GM12878 (cell line): ENCODE measurements around the gene CTXN1. TPM values are rescaled to one million over a fixed set of nuclear protein-coding genes. Genes with fewer than 3 reads are reported as not detected.

ENCODE experiments used
- ASH2L ChIP-seq: fragments of 300-600, 200-600 bp; sonication (generic); IDR thresholded peaks from 2 replicates; pipeline ENCODE4 v1.6.1; 2017; ENCODE audit warnings: low read depth, mild to moderate bottlenecking, borderline replicate concordance
- KAT2A ChIP-seq: conservative IDR thresholded peaks from 2 replicates; pipeline ENCODE4 v1.6.1; 2011; ENCODE audit warnings: low read depth, low read length; ENCODE audit not compliant: control insufficient read depth
- NRF1 ChIP-seq: conservative IDR thresholded peaks from 2 replicates; pipeline ENCODE4 v1.6.1; 2011; ENCODE audit warnings: mild to moderate bottlenecking, low read depth, low read length, improper control_type of control experiment
- RCOR1 ChIP-seq: conservative IDR thresholded peaks from 2 replicates; pipeline ENCODE4 v1.6.1; 2012; ENCODE audit warnings: low read depth, low read length, improper control_type of control experiment
- RUNX3 ChIP-seq: IDR thresholded peaks from 2 replicates; pipeline ENCODE4 v1.6.1; 2012; ENCODE audit warnings: low read length, inconsistent platforms
- SMC3 ChIP-seq: IDR thresholded peaks from 2 replicates; pipeline ENCODE4 v1.6.1; 2011; ENCODE audit warnings: low read length, improper control_type of control experiment, borderline replicate concordance
- ZSCAN29 ChIP-seq: fragments of 450-650 bp; IDR thresholded peaks from 2 replicates; pipeline ENCODE4 v1.6.1; 2017; ENCODE audit warnings: mild to moderate bottlenecking, moderate library complexity
- polyA plus RNA-seq, 11 experiments: library from polyadenylated mRNA; depleted of rRNA in 4 of 11; unstranded in 6 of 11; stranded (reverse) in 5 of 11; fragments of >200 nt; fragmentation: Nextera tagmentation in 4 of 11; fragmentation: Illumina TruSeq in 1 of 11; extraction: Ambion mirVana in 4 of 11; extraction: Trizol in 1 of 11; gene quantifications; 1 replicate in 1 of 11; 2 replicates in 10 of 11; pipeline versions ENCODE4 v1.2.1 to v1.2.3, GENCODE V29; 2011 to 2016; ENCODE audit warnings: inconsistent platforms in 2 of 11, missing spikeins in 2 of 11, low read depth in 1 of 11
- total RNA-seq, 4 experiments: library from RNA; depleted of rRNA in 3 of 4; stranded (reverse); fragments of >200 nt in 3 of 4; fragmentation: Illumina TruSeq in 1 of 4; extraction: Trizol in 1 of 4; gene quantifications; 2 replicates each; pipeline versions ENCODE4 v1.2.1 to v1.2.3, GENCODE V29; 2013 to 2021
- TF ChIP-seq, protein P1 (sequence below): fragments of 450-650 bp; formaldehyde crosslinking; IDR thresholded peaks from 2 replicates; pipeline ENCODE4 v1.5.0; 2022; ENCODE audit warnings: mild to moderate bottlenecking, missing genetic modification characterization
- TF ChIP-seq, protein P2 (sequence below): fragments of 450-650 bp; IDR thresholded peaks from 2 replicates; pipeline ENCODE4 v1.6.1; 2018; ENCODE audit warnings: mild to moderate bottlenecking, low read depth, moderate library complexity; ENCODE audit not compliant: partially characterized antibody
- TF ChIP-seq, protein P3 (sequence below): fragments of 450-650 bp; conservative IDR thresholded peaks from 2 replicates; pipeline ENCODE4 v1.6.1; 2017; ENCODE audit warnings: mild to moderate bottlenecking, moderate library complexity
- TF ChIP-seq, protein P4 (sequence below): fragments of 450-650 bp; formaldehyde crosslinking; IDR thresholded peaks from 2 replicates; pipeline ENCODE4 v1.4.0; 2020; ENCODE audit warnings: mild to moderate bottlenecking, moderate library complexity
- TF ChIP-seq, protein P5 (sequence below): fragments of 450-650 bp; IDR thresholded peaks from 2 replicates; pipeline ENCODE4 v1.6.1; 2016; ENCODE audit warnings: mild to moderate bottlenecking

Gene CTXN1
- total and polyA plus RNA-seq, 10 of the 15 experiments (the other 5 are each of a cell fraction or from before 2014, with no cell fraction given) = 0.04 to 1.0 (median 0.38) TPM; not detected in 4

DNA sequence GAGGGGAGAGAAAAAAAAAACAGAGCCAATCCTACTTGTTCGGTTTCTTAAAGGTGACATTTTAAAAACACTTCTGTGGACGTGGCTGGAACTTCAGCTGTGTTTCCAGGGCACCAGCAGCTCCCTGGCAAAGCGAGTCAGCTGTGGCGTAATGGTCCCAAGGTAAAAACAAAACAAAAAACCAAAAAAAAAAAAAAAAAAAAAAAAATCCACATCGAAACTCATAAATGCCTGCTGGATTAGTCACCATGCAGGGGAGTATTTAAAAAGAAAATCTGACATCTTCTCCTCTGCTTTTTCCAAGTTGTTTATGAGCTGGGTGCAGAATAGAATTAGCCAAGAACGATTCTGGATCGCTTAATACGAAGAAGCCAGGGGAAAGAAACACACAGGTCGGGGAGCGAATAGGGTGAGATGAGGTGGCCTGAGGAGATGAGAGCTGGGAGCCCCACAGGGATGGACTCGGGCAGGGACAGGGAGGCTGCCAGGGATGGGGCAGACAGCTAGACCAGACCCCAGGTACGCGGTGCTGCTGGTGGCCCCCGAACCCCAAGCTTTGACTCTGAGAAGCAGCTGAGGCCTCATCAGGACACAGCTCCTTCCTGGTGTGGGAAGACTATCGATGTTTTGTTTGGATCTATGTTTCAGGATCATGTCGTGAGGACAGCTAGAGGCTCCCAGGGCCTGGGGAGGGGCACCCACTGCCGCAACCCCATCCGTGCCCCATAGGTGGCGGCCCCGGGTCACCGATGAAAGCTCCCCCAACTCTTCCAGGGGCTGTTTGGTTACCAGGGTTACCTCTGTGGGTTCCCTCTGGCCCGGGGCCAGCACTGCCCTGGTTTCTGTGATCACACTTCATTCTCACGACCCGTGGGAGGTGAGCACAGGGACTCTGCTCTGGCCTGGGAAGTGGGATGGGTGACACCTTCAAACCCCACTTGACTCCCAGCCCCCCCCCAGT is 3.1 kb upstream of the CTXN1 start (continued):
- TF ChIP-seq, protein P1, sequence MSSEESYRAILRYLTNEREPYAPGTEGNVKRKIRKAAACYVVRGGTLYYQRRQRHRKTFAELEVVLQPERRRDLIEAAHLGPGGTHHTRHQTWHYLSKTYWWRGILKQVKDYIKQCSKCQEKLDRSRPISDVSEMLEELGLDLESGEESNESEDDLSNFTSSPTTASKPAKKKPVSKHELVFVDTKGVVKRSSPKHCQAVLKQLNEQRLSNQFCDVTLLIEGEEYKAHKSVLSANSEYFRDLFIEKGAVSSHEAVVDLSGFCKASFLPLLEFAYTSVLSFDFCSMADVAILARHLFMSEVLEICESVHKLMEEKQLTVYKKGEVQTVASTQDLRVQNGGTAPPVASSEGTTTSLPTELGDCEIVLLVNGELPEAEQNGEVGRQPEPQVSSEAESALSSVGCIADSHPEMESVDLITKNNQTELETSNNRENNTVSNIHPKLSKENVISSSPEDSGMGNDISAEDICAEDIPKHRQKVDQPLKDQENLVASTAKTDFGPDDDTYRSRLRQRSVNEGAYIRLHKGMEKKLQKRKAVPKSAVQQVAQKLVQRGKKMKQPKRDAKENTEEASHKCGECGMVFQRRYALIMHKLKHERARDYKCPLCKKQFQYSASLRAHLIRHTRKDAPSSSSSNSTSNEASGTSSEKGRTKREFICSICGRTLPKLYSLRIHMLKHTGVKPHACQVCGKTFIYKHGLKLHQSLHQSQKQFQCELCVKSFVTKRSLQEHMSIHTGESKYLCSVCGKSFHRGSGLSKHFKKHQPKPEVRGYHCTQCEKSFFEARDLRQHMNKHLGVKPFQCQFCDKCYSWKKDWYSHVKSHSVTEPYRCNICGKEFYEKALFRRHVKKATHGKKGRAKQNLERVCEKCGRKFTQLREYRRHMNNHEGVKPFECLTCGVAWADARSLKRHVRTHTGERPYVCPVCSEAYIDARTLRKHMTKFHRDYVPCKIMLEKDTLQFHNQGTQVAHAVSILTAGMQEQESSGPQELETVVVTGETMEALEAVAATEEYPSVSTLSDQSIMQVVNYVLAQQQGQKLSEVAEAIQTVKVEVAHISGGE (CRISPR knock-in tag) = no peak
- TF ChIP-seq, protein P2, sequence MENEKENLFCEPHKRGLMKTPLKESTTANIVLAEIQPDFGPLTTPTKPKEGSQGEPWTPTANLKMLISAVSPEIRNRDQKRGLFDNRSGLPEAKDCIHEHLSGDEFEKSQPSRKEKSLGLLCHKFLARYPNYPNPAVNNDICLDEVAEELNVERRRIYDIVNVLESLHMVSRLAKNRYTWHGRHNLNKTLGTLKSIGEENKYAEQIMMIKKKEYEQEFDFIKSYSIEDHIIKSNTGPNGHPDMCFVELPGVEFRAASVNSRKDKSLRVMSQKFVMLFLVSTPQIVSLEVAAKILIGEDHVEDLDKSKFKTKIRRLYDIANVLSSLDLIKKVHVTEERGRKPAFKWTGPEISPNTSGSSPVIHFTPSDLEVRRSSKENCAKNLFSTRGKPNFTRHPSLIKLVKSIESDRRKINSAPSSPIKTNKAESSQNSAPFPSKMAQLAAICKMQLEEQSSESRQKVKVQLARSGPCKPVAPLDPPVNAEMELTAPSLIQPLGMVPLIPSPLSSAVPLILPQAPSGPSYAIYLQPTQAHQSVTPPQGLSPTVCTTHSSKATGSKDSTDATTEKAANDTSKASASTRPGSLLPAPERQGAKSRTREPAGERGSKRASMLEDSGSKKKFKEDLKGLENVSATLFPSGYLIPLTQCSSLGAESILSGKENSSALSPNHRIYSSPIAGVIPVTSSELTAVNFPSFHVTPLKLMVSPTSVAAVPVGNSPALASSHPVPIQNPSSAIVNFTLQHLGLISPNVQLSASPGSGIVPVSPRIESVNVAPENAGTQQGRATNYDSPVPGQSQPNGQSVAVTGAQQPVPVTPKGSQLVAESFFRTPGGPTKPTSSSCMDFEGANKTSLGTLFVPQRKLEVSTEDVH = no peak
- TF ChIP-seq ZSCAN29 = no peak
- TF ChIP-seq, protein P3, sequence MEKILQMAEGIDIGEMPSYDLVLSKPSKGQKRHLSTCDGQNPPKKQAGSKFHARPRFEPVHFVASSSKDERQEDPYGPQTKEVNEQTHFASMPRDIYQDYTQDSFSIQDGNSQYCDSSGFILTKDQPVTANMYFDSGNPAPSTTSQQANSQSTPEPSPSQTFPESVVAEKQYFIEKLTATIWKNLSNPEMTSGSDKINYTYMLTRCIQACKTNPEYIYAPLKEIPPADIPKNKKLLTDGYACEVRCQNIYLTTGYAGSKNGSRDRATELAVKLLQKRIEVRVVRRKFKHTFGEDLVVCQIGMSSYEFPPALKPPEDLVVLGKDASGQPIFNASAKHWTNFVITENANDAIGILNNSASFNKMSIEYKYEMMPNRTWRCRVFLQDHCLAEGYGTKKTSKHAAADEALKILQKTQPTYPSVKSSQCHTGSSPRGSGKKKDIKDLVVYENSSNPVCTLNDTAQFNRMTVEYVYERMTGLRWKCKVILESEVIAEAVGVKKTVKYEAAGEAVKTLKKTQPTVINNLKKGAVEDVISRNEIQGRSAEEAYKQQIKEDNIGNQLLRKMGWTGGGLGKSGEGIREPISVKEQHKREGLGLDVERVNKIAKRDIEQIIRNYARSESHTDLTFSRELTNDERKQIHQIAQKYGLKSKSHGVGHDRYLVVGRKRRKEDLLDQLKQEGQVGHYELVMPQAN = no peak
- TF ChIP-seq NRF1 = no peak
- no peak for TF ChIP-seq RCOR1
- peak; percentile 17; the same call in 1 of the 2 replicates for TF ChIP-seq SMC3
- TF ChIP-seq, protein P4, sequence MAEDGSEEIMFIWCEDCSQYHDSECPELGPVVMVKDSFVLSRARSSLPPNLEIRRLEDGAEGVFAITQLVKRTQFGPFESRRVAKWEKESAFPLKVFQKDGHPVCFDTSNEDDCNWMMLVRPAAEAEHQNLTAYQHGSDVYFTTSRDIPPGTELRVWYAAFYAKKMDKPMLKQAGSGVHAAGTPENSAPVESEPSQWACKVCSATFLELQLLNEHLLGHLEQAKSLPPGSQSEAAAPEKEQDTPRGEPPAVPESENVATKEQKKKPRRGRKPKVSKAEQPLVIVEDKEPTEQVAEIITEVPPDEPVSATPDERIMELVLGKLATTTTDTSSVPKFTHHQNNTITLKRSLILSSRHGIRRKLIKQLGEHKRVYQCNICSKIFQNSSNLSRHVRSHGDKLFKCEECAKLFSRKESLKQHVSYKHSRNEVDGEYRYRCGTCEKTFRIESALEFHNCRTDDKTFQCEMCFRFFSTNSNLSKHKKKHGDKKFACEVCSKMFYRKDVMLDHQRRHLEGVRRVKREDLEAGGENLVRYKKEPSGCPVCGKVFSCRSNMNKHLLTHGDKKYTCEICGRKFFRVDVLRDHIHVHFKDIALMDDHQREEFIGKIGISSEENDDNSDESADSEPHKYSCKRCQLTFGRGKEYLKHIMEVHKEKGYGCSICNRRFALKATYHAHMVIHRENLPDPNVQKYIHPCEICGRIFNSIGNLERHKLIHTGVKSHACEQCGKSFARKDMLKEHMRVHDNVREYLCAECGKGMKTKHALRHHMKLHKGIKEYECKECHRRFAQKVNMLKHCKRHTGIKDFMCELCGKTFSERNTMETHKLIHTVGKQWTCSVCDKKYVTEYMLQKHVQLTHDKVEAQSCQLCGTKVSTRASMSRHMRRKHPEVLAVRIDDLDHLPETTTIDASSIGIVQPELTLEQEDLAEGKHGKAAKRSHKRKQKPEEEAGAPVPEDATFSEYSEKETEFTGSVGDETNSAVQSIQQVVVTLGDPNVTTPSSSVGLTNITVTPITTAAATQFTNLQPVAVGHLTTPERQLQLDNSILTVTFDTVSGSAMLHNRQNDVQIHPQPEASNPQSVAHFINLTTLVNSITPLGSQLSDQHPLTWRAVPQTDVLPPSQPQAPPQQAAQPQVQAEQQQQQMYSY (CRISPR knock-in tag) = no peak
- TF ChIP-seq, protein P5, sequence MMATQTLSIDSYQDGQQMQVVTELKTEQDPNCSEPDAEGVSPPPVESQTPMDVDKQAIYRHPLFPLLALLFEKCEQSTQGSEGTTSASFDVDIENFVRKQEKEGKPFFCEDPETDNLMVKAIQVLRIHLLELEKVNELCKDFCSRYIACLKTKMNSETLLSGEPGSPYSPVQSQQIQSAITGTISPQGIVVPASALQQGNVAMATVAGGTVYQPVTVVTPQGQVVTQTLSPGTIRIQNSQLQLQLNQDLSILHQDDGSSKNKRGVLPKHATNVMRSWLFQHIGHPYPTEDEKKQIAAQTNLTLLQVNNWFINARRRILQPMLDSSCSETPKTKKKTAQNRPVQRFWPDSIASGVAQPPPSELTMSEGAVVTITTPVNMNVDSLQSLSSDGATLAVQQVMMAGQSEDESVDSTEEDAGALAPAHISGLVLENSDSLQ = no peak
- TF ChIP-seq ASH2L = no peak
- TF ChIP-seq KAT2A = no peak
- TF ChIP-seq RUNX3 = peak; percentile 28; the same call in 1 of the 2 replicates
